ENCODE measurements around the gene ANKRD18B. TPM values are rescaled to one million over a fixed set of nuclear protein-coding genes. Genes with fewer than 3 reads are reported as not detected.
A peak's percentile ranks its signal among the peaks of the same experiment; 100 is the strongest.
"Not testable (repeated sequence)": the region's sequence is repeated elsewhere in the genome, so short reads cannot be mapped to it uniquely, and the experiment has no call there.

The ANKRD18B gene
- total RNA-seq, 1 donor from 2014 or later: 24.5 TPM

DNA sequence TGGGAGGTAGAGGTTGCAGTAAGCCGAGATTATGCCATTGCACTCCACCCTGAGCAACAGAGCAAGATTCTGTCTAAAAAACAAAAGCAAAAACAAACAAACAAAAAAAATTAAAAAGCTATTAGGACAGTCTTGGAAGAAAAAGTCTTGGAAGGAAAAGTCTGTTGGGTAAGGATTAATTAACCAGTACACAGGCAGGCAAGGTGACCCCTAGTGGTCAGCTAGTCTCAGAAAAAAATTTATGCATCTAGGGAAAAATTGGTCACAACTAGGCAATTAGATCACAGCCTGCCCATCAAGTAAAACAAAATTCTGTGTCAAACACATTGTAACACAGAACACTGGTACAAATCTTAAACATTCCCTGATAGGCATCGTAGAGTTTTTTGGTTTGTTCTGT lies 6.7 kb upstream of the ANKRD18B start:
- H3K27me3 Mint-ChIP-seq (ENCODE audit: low read depth): no peaks in the 10 kb centered on the region
- H3K9me3 Mint-ChIP-seq: peaks cover 6% of the 10 kb centered on the region
- no peak for DNase-seq (ENCODE audit: low read depth, low spot score)
- peak overlapping the region; percentile 19 for H3K4me3 Mint-ChIP-seq
- TF ChIP-seq, protein P1, sequence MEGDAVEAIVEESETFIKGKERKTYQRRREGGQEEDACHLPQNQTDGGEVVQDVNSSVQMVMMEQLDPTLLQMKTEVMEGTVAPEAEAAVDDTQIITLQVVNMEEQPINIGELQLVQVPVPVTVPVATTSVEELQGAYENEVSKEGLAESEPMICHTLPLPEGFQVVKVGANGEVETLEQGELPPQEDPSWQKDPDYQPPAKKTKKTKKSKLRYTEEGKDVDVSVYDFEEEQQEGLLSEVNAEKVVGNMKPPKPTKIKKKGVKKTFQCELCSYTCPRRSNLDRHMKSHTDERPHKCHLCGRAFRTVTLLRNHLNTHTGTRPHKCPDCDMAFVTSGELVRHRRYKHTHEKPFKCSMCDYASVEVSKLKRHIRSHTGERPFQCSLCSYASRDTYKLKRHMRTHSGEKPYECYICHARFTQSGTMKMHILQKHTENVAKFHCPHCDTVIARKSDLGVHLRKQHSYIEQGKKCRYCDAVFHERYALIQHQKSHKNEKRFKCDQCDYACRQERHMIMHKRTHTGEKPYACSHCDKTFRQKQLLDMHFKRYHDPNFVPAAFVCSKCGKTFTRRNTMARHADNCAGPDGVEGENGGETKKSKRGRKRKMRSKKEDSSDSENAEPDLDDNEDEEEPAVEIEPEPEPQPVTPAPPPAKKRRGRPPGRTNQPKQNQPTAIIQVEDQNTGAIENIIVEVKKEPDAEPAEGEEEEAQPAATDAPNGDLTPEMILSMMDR (conservative IDR thresholded peaks at IDR 0.05): peak; percentile 71
- H3K27ac Mint-ChIP-seq (ENCODE audit: unreplicated experiment): no peak overlapping the region
- H3K4me1 Mint-ChIP-seq: peaks cover 5% of the 10 kb centered on the region
- H3K36me3 Mint-ChIP-seq (ENCODE audit: low read depth): peaks cover 6% of the 10 kb centered on the region

DNA sequence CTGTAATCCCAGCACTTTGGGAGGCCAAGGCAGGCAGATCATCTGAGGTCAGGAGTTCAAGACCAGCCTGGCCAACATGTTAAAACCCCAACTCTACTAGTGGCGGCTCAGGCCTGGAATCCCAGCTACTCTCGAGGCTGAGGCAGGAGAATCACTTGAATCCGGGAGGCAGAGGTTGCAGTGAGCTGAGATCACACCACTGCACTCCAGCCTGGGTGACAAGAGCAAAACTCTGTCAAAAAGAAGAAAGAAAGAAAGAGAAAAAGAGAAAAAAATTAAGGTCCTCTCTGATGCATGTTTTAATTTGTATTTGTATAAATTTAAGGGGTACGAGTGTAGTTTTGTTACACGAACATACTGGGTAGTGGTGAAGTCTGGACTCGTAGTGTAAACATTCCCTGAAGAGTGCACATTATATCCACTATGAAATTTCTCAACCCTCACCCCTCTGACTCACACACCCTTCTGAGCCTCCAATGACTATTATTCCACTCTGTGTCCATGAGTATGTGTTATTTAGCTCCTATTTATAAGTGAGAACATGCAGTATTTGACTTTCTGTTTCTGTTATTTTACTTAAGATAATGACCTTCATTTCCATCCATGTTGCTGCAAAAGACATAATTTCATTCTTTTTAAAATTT lies 6.0 kb upstream of the ANKRD18B start:
- DNase-seq (ENCODE audit: low read depth, low spot score); H3K27me3 Mint-ChIP-seq (ENCODE audit: low read depth); H3K4me1 Mint-ChIP-seq; H3K4me3 Mint-ChIP-seq; H3K9me3 Mint-ChIP-seq; H3K36me3 Mint-ChIP-seq (ENCODE audit: low read depth): not testable (repeated sequence)
- peak overlapping the region; percentile 27 for H3K27ac Mint-ChIP-seq (ENCODE audit: unreplicated experiment)

DNA sequence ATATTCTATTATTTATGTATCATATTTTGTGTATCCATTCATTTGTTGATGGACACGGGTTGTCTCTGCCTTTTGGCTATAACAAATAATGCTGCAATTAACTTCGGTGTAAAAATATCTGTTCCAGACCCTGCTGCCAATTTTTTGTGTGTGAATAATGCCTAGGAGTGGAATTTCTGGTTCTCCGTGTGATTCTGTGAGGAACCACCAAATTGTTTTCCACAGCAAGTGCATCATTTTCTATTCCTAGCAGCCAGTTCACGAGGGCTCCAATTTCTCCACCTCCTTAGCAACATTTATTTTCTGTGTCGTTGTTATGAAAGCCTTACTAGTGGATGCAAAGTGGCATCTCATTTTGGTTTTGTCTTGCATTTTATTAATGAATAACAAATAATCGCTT lies 2.2 kb upstream of the ANKRD18B start:
- H3K27ac Mint-ChIP-seq (ENCODE audit: unreplicated experiment); H3K36me3 Mint-ChIP-seq (ENCODE audit: low read depth); H3K9me3 Mint-ChIP-seq; DNase-seq (ENCODE audit: low read depth, low spot score): not testable (repeated sequence)
- H3K4me1 Mint-ChIP-seq: peaks cover 16% of the 10 kb centered on the region
- H3K4me3 Mint-ChIP-seq: peak overlapping the region; percentile 58
- peaks cover 13% of the 10 kb centered on the region for H3K27me3 Mint-ChIP-seq (ENCODE audit: low read depth)

DNA sequence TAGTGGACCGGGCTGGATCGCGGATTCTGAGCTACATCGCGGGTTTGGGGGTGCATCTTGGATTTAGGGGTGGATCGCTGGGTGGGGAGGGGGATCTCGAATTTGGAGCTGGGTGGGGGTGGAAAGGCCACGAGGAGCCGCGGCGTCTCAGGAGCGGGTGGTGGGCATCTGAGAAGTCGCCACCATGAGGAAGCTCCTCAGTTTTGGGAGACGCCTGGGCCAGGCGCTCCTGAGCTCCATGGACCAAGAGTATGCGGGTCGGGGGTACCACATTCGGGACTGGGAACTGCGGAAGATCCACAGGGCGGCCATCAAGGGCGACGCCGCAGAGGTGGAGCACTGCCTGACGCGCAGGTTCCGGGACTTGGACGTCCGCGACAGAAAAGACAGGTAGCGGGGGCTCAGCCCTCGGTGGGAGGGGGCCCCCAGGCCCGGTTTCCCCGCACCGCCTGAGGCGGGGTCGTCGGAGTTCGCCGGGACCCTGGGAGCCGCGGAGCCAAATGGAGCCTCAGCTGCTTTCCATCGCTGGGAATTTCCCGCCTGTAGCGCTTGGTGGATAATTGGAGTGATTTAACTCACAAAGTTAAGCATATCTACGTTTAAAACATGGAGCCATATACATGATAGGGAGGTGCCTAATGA lies 376 bp downstream of the ANKRD18B start:
- H3K27me3 Mint-ChIP-seq (ENCODE audit: low read depth): peaks cover 13% of the 10 kb centered on the region
- TF ChIP-seq, protein P1 (conservative IDR thresholded peaks at IDR 0.05): no peak
- peak overlapping the region; percentile 95 for H3K4me3 Mint-ChIP-seq
- peak overlapping the region; percentile 96 for H3K27ac Mint-ChIP-seq (ENCODE audit: unreplicated experiment)
- no peaks in the 10 kb centered on the region for H3K36me3 Mint-ChIP-seq (ENCODE audit: low read depth)
- peak; percentile 13 for DNase-seq (ENCODE audit: low read depth, low spot score)
- no peaks in the 10 kb centered on the region for H3K9me3 Mint-ChIP-seq
- peaks cover 16% of the 10 kb centered on the region for H3K4me1 Mint-ChIP-seq

DNA sequence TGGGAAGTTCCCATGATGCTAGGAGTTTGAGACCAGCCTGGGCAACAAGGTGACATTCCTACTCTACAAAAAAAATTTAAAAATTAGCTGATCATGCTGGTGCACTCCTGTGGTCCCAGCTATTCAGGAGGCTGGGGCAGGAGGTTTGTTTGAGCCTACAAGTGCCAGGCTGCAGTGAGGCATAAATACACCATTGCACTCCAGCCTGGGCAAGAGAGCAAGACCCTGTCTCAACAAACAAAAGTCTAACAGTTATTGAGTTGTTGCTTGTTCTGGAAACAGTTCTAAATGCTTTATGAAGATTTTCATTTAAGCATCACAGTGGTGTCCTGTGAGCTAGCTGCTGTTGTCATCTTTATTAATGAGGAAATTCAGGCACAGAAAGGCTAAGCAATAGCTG lies 4.0 kb downstream of the ANKRD18B start:
- H3K4me3 Mint-ChIP-seq; H3K36me3 Mint-ChIP-seq (ENCODE audit: low read depth); DNase-seq (ENCODE audit: low read depth, low spot score); H3K9me3 Mint-ChIP-seq; H3K27ac Mint-ChIP-seq (ENCODE audit: unreplicated experiment): not testable (repeated sequence)
- Mint-ChIP-seq H3K4me1 (peaks cover 14% of the 10 kb centered on the region), H3K27me3 (ENCODE audit: low read depth) (peaks cover 13% of the 10 kb centered on the region)

DNA sequence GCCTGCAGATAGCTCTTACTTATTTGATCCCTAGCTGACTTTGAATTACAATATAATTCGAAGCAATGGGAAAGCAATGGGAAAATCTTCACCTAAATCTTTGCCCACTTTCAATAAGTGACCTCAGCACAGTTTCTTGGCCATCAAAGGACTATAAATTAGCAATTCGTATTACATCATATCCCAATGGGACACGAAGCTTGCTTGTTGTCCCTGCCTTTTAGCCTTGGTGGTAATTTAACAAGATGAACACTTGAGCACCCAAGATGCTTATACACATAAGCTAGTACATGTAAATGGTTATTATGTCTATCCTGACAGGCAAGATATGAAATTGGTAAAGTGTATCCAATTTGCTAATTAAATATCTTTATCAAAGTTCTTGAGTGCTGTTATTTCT lies 9.9 kb downstream of the ANKRD18B start:
- H3K36me3 Mint-ChIP-seq (ENCODE audit: low read depth): not testable (repeated sequence)

DNA sequence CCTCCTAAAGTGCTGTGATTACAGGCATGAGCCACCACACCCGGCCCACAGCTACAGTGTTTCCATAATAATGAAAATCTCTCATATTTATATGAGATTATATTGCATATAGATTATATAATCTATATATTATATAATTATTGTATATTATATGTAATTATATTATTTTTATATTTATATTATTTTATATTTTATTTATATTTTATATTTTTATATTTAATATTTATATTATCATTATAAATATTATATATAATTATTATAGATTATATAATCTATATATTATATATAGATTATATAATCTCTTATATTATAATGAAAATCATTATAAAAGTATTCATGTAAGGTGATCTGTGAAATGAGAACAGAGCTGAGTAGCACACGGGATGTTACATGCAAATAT lies 11.5 kb downstream of the ANKRD18B start:
- TF ChIP-seq, protein P1 (conservative IDR thresholded peaks at IDR 0.05): no peak
- Mint-ChIP-seq H3K27me3 (ENCODE audit: low read depth) (no peaks in the 10 kb centered on the region), H3K36me3 (ENCODE audit: low read depth) (no peaks in the 10 kb centered on the region), H3K9me3 (no peaks in the 10 kb centered on the region), H3K27ac (ENCODE audit: unreplicated experiment) (no peak overlapping the region), H3K4me1 (no peaks in the 10 kb centered on the region), H3K4me3 (no peak overlapping the region)
- DNase-seq (ENCODE audit: low read depth, low spot score): no peak

More for the DNA sequence above, 9.9 kb downstream of the ANKRD18B start:
- not testable (repeated sequence) for H3K9me3 Mint-ChIP-seq; H3K4me1 Mint-ChIP-seq; H3K4me3 Mint-ChIP-seq; H3K27ac Mint-ChIP-seq (ENCODE audit: unreplicated experiment); DNase-seq (ENCODE audit: low read depth, low spot score); H3K27me3 Mint-ChIP-seq (ENCODE audit: low read depth)

DNA sequence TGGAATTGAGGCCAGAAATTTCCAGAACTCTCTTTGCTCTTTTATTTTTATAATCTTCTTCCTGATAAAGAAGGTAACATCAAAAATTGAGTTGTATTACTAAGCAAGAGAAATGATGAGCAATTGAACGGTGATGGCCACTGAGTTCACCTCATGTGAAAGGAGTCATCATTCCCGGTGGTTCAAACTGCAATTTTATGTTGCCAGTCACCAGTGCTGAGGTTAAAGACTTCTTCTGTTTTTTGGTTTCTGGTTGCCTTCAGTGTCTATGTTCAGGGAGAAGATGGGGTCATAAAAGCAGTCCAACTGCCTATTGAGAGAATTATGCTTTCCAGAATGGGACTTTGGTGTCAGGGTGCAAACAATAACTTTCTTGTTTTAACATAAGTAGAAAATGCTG lies 19.4 kb downstream of the ANKRD18B start:
- not testable (repeated sequence) for H3K27me3 Mint-ChIP-seq (ENCODE audit: low read depth); DNase-seq (ENCODE audit: low read depth, low spot score); H3K27ac Mint-ChIP-seq (ENCODE audit: unreplicated experiment); H3K36me3 Mint-ChIP-seq (ENCODE audit: low read depth); H3K9me3 Mint-ChIP-seq; H3K4me1 Mint-ChIP-seq; H3K4me3 Mint-ChIP-seq

DNA sequence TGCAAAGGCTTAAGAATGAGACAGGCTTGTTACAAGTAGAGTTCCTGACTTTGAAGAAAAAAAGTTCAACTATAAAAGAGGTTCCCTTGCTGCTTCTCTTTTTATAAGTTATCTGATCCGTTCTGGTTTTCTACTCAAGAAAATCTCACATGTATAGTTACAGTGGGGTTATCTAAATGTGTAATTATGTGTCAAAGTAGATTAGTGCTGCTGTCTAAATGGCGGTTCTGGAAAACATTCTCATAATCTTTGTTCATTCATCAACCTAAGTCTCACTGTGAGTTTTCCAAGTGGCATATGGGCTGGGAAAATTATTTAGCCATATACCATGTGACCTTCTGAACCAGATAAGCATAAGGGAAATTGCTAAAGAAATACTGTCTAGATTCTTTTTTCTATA lies 21.7 kb downstream of the ANKRD18B start:
- H3K4me1 Mint-ChIP-seq; H3K4me3 Mint-ChIP-seq; DNase-seq (ENCODE audit: low read depth, low spot score); H3K27ac Mint-ChIP-seq (ENCODE audit: unreplicated experiment); H3K9me3 Mint-ChIP-seq; H3K27me3 Mint-ChIP-seq (ENCODE audit: low read depth); H3K36me3 Mint-ChIP-seq (ENCODE audit: low read depth): not testable (repeated sequence)

DNA sequence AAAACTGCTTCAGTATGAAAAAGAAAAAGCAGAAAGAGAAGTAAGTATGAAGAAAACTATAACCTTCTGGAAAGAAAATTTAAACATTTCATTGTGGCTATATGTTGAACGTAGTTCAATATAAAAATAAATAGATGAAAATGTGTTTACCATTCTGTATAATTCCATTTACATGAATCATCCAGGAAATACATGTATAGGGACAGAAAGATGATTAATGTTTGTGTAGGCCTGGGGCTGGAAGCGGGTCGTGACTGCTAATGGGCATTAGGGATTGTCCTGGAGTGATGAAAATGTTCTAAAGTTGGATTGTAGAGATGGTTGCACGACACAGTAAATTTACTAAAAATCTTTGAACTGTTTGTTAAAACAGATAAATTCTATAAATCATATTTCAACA lies 24.8 kb downstream of the ANKRD18B start:
- not testable (repeated sequence) for DNase-seq (ENCODE audit: low read depth, low spot score); H3K27me3 Mint-ChIP-seq (ENCODE audit: low read depth)

DNA sequence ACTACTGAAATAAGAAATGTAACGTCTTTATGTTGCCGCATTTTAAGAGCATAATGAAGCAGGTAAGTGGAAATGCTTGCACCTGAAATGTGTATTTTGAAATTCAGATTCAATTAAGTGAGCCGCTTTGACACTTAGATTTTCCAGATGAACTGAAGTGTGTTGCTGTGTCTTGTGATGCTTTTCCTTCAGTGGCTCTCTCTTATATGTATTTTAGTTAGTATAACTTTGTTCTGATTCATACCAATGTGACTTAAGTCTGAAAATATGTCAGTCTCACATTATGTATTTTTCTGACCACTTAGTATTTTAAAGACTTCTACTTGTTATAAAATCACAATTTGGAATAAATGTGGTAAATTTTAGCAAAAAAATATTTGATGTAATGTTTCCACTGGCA lies 25.4 kb downstream of the ANKRD18B start:
- not testable (repeated sequence) for H3K4me3 Mint-ChIP-seq; H3K9me3 Mint-ChIP-seq; H3K27ac Mint-ChIP-seq (ENCODE audit: unreplicated experiment)

More for the DNA sequence above, 24.8 kb downstream of the ANKRD18B start:
- not testable (repeated sequence) for H3K9me3 Mint-ChIP-seq; H3K4me1 Mint-ChIP-seq; H3K4me3 Mint-ChIP-seq; H3K36me3 Mint-ChIP-seq (ENCODE audit: low read depth); H3K27ac Mint-ChIP-seq (ENCODE audit: unreplicated experiment)

More for the DNA sequence above, 25.4 kb downstream of the ANKRD18B start:
- not testable (repeated sequence) for DNase-seq (ENCODE audit: low read depth, low spot score); H3K27me3 Mint-ChIP-seq (ENCODE audit: low read depth); H3K4me1 Mint-ChIP-seq; H3K36me3 Mint-ChIP-seq (ENCODE audit: low read depth)

All from neural crest cell (in vitro differentiated cells).